VCaP (cell line): ENCODE measurements around the gene SDK1.

ENCODE experiments used
- H3K27ac ChIP-seq: fragments of 450-650 bp; 2 replicates; pipeline ENCODE4 v1.5.1; 2017
- TF ChIP-seq, protein P1 (sequence below): fragments of 450-650 bp; conservative IDR thresholded peaks from 2 replicates; pipeline ENCODE4 v1.5.1; 2017; ENCODE audit warnings: mild to moderate bottlenecking, moderate library complexity

Gene SDK1

GRCh38 chr7:4286351-4286750, 985.3 kb downstream of the SDK1 start:
- H3K27ac ChIP-seq, result no peak overlapping the region
- TF ChIP-seq, protein P1, sequence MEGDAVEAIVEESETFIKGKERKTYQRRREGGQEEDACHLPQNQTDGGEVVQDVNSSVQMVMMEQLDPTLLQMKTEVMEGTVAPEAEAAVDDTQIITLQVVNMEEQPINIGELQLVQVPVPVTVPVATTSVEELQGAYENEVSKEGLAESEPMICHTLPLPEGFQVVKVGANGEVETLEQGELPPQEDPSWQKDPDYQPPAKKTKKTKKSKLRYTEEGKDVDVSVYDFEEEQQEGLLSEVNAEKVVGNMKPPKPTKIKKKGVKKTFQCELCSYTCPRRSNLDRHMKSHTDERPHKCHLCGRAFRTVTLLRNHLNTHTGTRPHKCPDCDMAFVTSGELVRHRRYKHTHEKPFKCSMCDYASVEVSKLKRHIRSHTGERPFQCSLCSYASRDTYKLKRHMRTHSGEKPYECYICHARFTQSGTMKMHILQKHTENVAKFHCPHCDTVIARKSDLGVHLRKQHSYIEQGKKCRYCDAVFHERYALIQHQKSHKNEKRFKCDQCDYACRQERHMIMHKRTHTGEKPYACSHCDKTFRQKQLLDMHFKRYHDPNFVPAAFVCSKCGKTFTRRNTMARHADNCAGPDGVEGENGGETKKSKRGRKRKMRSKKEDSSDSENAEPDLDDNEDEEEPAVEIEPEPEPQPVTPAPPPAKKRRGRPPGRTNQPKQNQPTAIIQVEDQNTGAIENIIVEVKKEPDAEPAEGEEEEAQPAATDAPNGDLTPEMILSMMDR, result peak; percentile 35; the same call in 1 of the 2 replicates

- H3K27ac ChIP-seq, result no peak overlapping the region
- TF ChIP-seq, protein P1, result no peak
Measured at GRCh38 chr7:4288791-4289394, 987.8 kb downstream of the SDK1 start.

DNA sequence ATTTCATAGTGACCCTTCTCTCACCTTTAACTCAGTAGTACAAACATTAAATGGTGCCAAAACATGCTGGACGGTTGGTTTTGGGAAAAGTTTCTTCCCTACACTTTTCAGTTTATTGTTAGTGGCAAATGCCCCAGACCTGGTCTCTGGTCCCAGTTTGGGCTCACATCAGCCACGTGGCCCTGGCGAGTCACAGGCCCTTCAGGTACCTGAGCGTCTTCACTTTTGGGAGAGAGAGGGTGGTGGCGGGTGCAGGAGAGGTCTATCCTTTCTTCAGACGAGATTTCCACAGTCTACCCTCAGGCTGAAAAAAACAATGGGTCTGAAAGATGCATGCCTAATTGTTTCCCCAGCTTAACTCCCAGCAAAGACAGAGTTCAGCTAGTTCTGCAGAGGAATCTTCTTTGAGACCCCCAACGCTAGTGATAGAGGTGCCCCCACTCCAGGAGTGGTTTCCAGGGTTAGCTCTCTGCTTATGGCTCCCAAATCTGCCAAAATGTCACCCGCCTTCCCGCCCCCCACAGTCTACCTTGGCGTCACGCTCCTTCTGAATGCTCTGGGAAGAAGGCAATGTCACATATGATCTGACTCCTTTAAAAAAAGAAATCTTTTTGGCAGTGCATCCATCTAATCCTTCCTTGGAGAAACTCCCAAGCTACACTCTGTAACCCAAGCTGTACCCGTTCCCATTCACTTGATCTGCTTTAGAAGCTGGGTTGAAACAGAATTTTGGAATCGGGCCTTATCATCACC, 996.3 kb downstream of the SDK1 start:
- H3K27ac ChIP-seq, result no peak overlapping the region
- TF ChIP-seq, protein P1, result no peak

DNA sequence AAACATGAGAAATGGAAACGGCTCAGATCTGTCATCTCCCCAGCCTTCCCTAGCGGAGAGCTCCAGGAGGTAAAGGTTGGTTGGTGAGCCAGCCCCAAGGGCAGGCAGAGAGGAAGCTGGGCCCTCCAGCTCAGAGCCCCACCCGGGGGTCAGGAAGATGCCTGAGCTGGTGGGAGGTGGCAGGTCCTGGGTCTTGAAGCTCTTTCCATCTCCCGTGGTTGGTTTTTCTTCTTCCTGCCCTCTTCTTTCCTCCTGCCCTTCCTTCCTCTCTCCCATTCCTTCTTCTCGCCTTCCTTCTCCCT, 996.8 kb downstream of the SDK1 start:
- no peak overlapping the region for H3K27ac ChIP-seq
- TF ChIP-seq, protein P1, result no peak

GRCh38 chr7:4299431-4299830, 998.4 kb downstream of the SDK1 start:
- TF ChIP-seq, protein P1, result no peak

GRCh38 chr7:4302203-4302905, 1001.3 kb downstream of the SDK1 start:
- TF ChIP-seq, protein P1, result no peak

More at GRCh38 chr7:4299431-4299830, 998.4 kb downstream of the SDK1 start:
- no peak overlapping the region for H3K27ac ChIP-seq

DNA sequence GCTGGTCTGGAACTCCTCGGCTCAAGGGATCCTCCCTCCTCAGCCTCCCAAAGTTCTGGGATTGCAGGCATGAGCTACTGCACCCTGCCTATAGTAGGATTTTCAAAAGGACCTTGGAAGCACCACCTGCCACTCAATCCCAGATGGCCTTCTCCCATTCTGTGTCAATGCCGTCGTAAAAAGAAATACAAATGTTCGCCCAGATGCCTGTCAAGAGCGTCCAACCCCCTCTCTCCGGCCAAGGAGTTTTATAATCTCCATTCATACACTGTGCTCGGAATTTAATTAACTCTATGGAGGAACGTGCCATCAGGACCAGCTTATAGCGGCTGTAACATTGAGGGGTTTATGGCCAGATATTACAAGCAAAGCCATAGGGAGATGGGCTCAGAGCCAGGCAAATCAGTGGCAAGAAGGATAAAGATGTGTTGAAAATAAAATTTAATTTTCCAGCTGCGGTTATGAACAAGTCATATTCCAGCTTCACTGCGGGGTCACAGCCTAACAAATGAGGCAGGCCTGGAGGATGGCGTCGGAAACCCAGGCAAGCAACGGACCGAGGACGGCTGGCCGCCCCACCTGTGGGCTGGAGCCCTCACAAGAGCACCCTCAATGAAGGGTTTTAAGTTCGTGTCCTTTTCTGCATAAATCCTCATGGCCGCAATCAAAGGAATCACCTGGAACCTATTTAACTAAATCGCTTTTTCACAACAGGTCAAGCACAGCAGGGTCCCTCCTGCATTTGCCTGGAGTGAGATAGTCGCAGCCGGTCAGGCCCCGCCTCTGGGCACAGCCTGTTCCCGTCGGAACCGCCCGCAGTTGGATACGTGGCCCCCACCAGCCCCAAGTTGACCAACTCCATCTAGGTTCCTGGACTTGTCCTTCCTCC, 1006.5 kb downstream of the SDK1 start:
- TF ChIP-seq, protein P1, result no peak
- no peak overlapping the region for H3K27ac ChIP-seq

More at GRCh38 chr7:4302203-4302905, 1001.3 kb downstream of the SDK1 start:
- no peak overlapping the region for H3K27ac ChIP-seq
